ENCODE data around the gene KCNT2. TPM values are rescaled to one million over a fixed set of nuclear protein-coding genes. Genes with fewer than 3 reads are reported as not detected.

KCNT2 gene
- total and polyA plus RNA-seq, 2 experiments from 2014 or later = 1.2 to 8.8 TPM

DNA sequence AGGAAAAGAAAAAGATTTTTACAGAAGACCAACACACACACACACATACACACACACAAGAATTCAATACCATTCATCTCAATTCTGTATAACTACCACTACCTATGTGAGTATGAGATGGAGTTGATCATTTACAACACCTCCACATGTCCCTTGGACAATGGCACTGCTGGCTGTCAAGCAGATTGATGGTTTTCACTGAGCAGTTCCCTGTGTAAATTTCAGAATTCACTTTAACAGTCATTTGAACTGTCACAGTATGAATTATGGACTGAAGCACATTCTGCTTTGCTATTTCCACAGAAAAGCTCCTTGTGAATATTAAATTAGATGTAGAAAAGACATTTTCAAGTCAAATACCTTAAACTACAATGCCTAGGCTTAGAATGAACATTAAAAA, 14.3 kb downstream of the KCNT2 start:
- no peak for TF ChIP-seq EZH2phosphoT487 (IDR thresholded peaks at IDR 0.05; ENCODE audit: low read depth, severe bottlenecking, unreplicated experiment)
- TF ChIP-seq, protein P1, sequence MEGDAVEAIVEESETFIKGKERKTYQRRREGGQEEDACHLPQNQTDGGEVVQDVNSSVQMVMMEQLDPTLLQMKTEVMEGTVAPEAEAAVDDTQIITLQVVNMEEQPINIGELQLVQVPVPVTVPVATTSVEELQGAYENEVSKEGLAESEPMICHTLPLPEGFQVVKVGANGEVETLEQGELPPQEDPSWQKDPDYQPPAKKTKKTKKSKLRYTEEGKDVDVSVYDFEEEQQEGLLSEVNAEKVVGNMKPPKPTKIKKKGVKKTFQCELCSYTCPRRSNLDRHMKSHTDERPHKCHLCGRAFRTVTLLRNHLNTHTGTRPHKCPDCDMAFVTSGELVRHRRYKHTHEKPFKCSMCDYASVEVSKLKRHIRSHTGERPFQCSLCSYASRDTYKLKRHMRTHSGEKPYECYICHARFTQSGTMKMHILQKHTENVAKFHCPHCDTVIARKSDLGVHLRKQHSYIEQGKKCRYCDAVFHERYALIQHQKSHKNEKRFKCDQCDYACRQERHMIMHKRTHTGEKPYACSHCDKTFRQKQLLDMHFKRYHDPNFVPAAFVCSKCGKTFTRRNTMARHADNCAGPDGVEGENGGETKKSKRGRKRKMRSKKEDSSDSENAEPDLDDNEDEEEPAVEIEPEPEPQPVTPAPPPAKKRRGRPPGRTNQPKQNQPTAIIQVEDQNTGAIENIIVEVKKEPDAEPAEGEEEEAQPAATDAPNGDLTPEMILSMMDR (IDR thresholded peaks at IDR 0.05; ENCODE audit: poor library complexity) = no peak
- TF ChIP-seq EZH2 (IDR thresholded peaks at IDR 0.05; ENCODE audit: borderline replicate concordance) = no peak
- Histone ChIP-seq H3K4me1 (ENCODE audit: insufficient read depth) (no peaks in the 10 kb centered on the region), H3K79me2 (no peaks in the 10 kb centered on the region), H3K27ac (no peak overlapping the region), H2AFZ (no peak overlapping the region), H4K20me1 (ENCODE audit: insufficient read depth, poor library complexity, severe bottlenecking) (no peaks in the 10 kb centered on the region), H3K9me3 (ENCODE audit: low read depth) (no peaks in the 10 kb centered on the region), H3K9me2 (replicated peaks; ENCODE audit: insufficient read depth) (no peaks in the 10 kb centered on the region), H3K4me3 (no peak overlapping the region), H3K36me3 (replicated peaks; ENCODE audit: insufficient read depth, low read depth) (no peaks in the 10 kb centered on the region), H3K4me2 (no peak overlapping the region), H3K27me3 (no peaks in the 10 kb centered on the region)
- no peak for DNase-seq (ENCODE audit: low spot score)

DNA sequence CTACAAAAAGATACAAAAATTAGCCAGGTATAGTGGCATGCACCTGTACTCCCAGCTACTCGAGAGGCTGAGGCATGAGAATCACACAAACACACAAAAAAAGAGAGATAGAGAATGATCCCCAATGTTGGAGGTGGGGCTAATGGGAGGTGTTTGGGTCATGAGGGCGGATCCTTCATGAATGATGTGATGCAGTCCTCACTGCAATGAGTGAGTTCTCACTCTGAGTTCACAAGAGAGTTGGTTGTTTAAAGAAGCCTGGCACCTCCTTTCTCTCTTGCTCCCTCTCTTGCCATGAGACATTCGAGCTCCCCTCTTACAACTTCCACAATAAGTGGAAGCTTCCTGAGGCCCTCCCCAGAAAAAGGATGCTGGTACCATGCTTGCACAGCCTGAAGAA, 17.3 kb downstream of the KCNT2 start:
- no peak overlapping the region for H3K27ac ChIP-seq
- 90% methylated on average over 3 of the region's 3 CpGs for WGBS (ENCODE audit: low lambda C conversion rate, missing lambda C conversion rate)
- no peak overlapping the region for H3K4me3 ChIP-seq
- H4K20me1 ChIP-seq (ENCODE audit: insufficient read depth, poor library complexity, severe bottlenecking) = no peaks in the 10 kb centered on the region
- TF ChIP-seq EZH2phosphoT487 (IDR thresholded peaks at IDR 0.05; ENCODE audit: low read depth, severe bottlenecking, unreplicated experiment) (no peak), EZH2 (IDR thresholded peaks at IDR 0.05; ENCODE audit: borderline replicate concordance) (no peak)
- TF ChIP-seq, protein P1 (IDR thresholded peaks at IDR 0.05; ENCODE audit: poor library complexity) = no peak
- H2AFZ ChIP-seq = no peak overlapping the region
- no peaks in the 10 kb centered on the region for H3K9me2 ChIP-seq (replicated peaks; ENCODE audit: insufficient read depth)
- no peak overlapping the region for H3K4me2 ChIP-seq
- H3K36me3 ChIP-seq (replicated peaks; ENCODE audit: insufficient read depth, low read depth) = no peaks in the 10 kb centered on the region
- DNase-seq (ENCODE audit: low spot score) = no peak
- H3K4me1 ChIP-seq (ENCODE audit: insufficient read depth) = no peaks in the 10 kb centered on the region
- no peaks in the 10 kb centered on the region for H3K9me3 ChIP-seq (ENCODE audit: low read depth)
- H3K27me3 ChIP-seq = no peaks in the 10 kb centered on the region
- no peaks in the 10 kb centered on the region for H3K79me2 ChIP-seq

DNA sequence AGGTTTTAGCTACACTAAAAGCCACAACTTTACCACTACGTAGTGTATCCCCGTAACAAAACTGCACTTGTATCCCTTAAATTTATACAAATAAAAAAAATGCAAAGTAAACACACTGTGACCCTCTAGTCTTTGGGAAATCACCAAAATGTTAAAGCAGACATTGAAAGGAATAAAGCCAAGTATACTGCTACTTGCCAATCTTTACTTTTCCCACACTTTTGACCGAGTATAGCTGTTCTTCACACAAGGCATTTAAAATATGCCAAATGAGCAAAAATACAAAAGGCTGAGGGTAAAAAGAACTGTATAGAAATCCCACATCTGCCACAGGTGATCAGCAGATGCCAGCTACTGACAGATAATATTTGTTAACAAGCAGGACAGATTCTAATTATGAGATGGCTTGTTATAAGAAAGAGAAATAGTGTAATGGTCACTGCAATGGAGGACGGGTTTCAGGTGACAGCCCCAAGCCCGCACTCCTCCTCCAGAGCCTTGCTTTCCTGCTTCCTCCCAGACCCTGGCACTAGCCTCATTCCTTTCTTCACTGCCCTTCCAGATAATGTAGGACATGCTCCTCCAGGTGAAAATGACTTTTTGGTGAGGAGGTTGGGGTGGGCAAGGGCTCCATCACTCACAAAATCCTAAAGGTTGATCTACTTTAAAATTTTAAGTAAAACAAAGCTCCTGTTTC, 18.1 kb downstream of the KCNT2 start:
- Histone ChIP-seq H4K20me1 (ENCODE audit: insufficient read depth, poor library complexity, severe bottlenecking) (no peaks in the 10 kb centered on the region), H3K27ac (no peak overlapping the region), H3K9me2 (replicated peaks; ENCODE audit: insufficient read depth) (no peaks in the 10 kb centered on the region), H3K4me2 (no peak overlapping the region), H3K4me3 (no peak overlapping the region), H3K79me2 (no peaks in the 10 kb centered on the region), H3K36me3 (replicated peaks; ENCODE audit: insufficient read depth, low read depth) (no peaks in the 10 kb centered on the region), H3K9me3 (ENCODE audit: low read depth) (no peaks in the 10 kb centered on the region), H3K4me1 (ENCODE audit: insufficient read depth) (no peaks in the 10 kb centered on the region), H2AFZ (no peak overlapping the region), H3K27me3 (no peaks in the 10 kb centered on the region)
- 79% methylated on average over 5 of the region's 5 CpGs for whole genome bisulfite sequencing (ENCODE audit: low lambda C conversion rate, missing lambda C conversion rate)
- TF ChIP-seq EZH2 (IDR thresholded peaks at IDR 0.05; ENCODE audit: borderline replicate concordance) (no peak), EZH2phosphoT487 (IDR thresholded peaks at IDR 0.05; ENCODE audit: low read depth, severe bottlenecking, unreplicated experiment) (no peak)
- TF ChIP-seq, protein P1 (IDR thresholded peaks at IDR 0.05; ENCODE audit: poor library complexity) = no peak
- DNase-seq (ENCODE audit: low spot score) = no peak
